SK-N-SH (cell line): ENCODE measurements around the gene SLC7A6. TPM values are rescaled to one million over a fixed set of nuclear protein-coding genes. Genes with fewer than 3 reads are reported as not detected.

Source experiments
- CTCF ChIA-PET: fragments of 300-600, 350-600 bp; formaldehyde crosslinking; extraction: SDS; loops from one replicate; lab custom pipeline; 2021; lab: Yijun Ruan, JAX
- POLR2A ChIA-PET: fragments of 350-600 bp; sonication (Branson Sonifier 250); formaldehyde crosslinking; extraction: SDS; loops from one replicate; lab custom pipeline; 2020; ENCODE audit warnings: antibody characterized with exemption, inconsistent platforms; lab: Yijun Ruan, JAX
- DNase-seq: peaks from one replicate; pipeline ENCODE4 v3.0.0; 2012
- H2AFZ ChIP-seq: fragments of 200-600 bp; sonication (generic); 2 replicates; pipeline ENCODE4 v1.8.1; 2016; ENCODE audit warnings: antibody characterized with exemption, mild to moderate bottlenecking, low read depth
- H3F3A ChIP-seq: fragments of 200-600 bp; sonication (generic); replicated peaks from 2 replicates; pipeline ENCODE3; 2016; ENCODE audit warnings: antibody characterized with exemption, mild to moderate bottlenecking; ENCODE audit not compliant: insufficient read depth
- H3K27ac ChIP-seq, 2 experiments: fragments of 200-500 bp in 1 of 2; fragments of 200-600 bp in 1 of 2; sonication (Bioruptor generic) in 1 of 2; sonication (generic), shearing (Covaris generic) in 1 of 2; 2 replicates each; pipeline versions ENCODE4 v1.5.1 to v1.6.1; 2014 to 2016; ENCODE audit warnings: low read depth in 2 of 2, inconsistent platforms in 1 of 2, low read length in 1 of 2, mild to moderate bottlenecking in 1 of 2, mixed read lengths in 1 of 2
- H3K27me3 ChIP-seq: fragments of 200-600 bp; sonication (generic), shearing (Covaris generic); 2 replicates; pipeline ENCODE4 v1.6.1; 2016; ENCODE audit warnings: mixed run types; ENCODE audit not compliant: insufficient read depth
- H3K36me3 ChIP-seq, 2 experiments: fragments of 200-500 bp in 1 of 2; fragments of 200-600 bp in 1 of 2; sonication (Bioruptor generic) in 1 of 2; sonication (generic) in 1 of 2; replicated peaks in 1 of 2; 2 replicates each; pipeline versions ENCODE3 to v1.5.1; 2014 to 2016; ENCODE audit warnings: low read length in 1 of 2, mild to moderate bottlenecking in 1 of 2; ENCODE audit not compliant: insufficient read depth in 2 of 2, control insufficient read depth in 1 of 2
- H3K4me1 ChIP-seq, 2 experiments: fragments of 200-500 bp in 1 of 2; fragments of 200-600 bp in 1 of 2; sonication (Bioruptor generic) in 1 of 2; sonication (generic), shearing (Covaris generic) in 1 of 2; 2 replicates each; pipeline versions ENCODE4 v1.5.1 to v1.6.1; 2014 to 2016; ENCODE audit warnings: low read depth in 1 of 2, low read length in 1 of 2, mixed run types in 1 of 2; ENCODE audit not compliant: insufficient read depth in 2 of 2, control insufficient read depth in 1 of 2
- H3K4me2 ChIP-seq: fragments of 200-600 bp; sonication (generic), shearing (Covaris generic); 2 replicates; pipeline ENCODE4 v1.6.1; 2017; ENCODE audit warnings: mixed run types
- H3K4me3 ChIP-seq, 2 experiments: fragments of 200-500 bp in 1 of 2; fragments of 200-600 bp in 1 of 2; sonication (Bioruptor generic) in 1 of 2; sonication (generic), shearing (Covaris generic) in 1 of 2; 2 replicates each; pipeline versions ENCODE4 v1.5.1 to v1.8.1; 2014 to 2016; ENCODE audit warnings: low read depth in 2 of 2, inconsistent platforms in 1 of 2, low read length in 1 of 2, mild to moderate bottlenecking in 1 of 2, mixed read lengths in 1 of 2, moderate library complexity in 1 of 2
- H3K79me2 ChIP-seq: fragments of 200-600 bp; sonication (generic); 2 replicates; pipeline ENCODE4 v1.8.1; 2017; ENCODE audit warnings: mild to moderate bottlenecking; ENCODE audit not compliant: insufficient read depth
- H3K9ac ChIP-seq: fragments of 200-600 bp; sonication (generic); 2 replicates; pipeline ENCODE4 v1.6.1; 2017; ENCODE audit warnings: mixed run types
- H3K9me2 ChIP-seq: fragments of 200-600 bp; sonication (generic); 2 replicates; pipeline ENCODE4 v1.6.1; 2017; ENCODE audit warnings: mixed run types
- H3K9me3 ChIP-seq: fragments of 200-600 bp; sonication (generic); 2 replicates; pipeline ENCODE4 v1.6.1; 2017; ENCODE audit warnings: mixed run types, mild to moderate bottlenecking, moderate library complexity
- H4K20me1 ChIP-seq: fragments of 200-600 bp; sonication (generic); 2 replicates; pipeline ENCODE4 v1.6.1; 2017; ENCODE audit warnings: mild to moderate bottlenecking, mixed run types; ENCODE audit not compliant: insufficient read depth
- CHD2 ChIP-seq: fragments of 150-350 bp; IDR thresholded peaks from 2 replicates; pipeline ENCODE4 v1.6.1; 2018; ENCODE audit warnings: low read length; ENCODE audit not compliant: partially characterized antibody
- GATA2 ChIP-seq: sonication (generic); formaldehyde crosslinking; IDR thresholded peaks from 2 replicates; pipeline ENCODE4 v1.5.0; 2020; ENCODE audit warnings: mild to moderate bottlenecking, missing genetic modification reagents
- MEF2A ChIP-seq: IDR thresholded peaks from 2 replicates; pipeline ENCODE4 v1.4.0; 2012; ENCODE audit warnings: low read depth, borderline replicate concordance
- MXI1 ChIP-seq: IDR thresholded peaks from 2 replicates; pipeline ENCODE4 v1.6.1; 2012; ENCODE audit warnings: mild to moderate bottlenecking, low read depth, low read length, improper control_type of control experiment
- NFIC ChIP-seq: IDR thresholded peaks from 2 replicates; pipeline ENCODE4 v1.4.0; 2012; ENCODE audit warnings: borderline replicate concordance
- POLR2AphosphoS5 ChIP-seq: IDR thresholded peaks from 2 replicates; pipeline ENCODE4 v1.6.1; 2012; ENCODE audit warnings: low read depth, low read length
- RAD21 ChIP-seq: IDR thresholded peaks from 2 replicates; pipeline ENCODE4 v1.6.1; 2012; ENCODE audit warnings: mild to moderate bottlenecking, low read length
- RCOR1 ChIP-seq: fragments of 150-350 bp; IDR thresholded peaks from 2 replicates; pipeline ENCODE4 v1.6.1; 2017; ENCODE audit warnings: antibody characterized with exemption, low read length
- REST ChIP-seq: IDR thresholded peaks from 2 replicates; pipeline ENCODE4 v1.6.1; 2012; ENCODE audit warnings: mild to moderate bottlenecking, low read depth, low read length, moderate library complexity
- RXRA ChIP-seq: IDR thresholded peaks from 2 replicates; pipeline ENCODE4 v1.4.0; 2012; ENCODE audit warnings: low read depth, mild to moderate bottlenecking, borderline replicate concordance
- SMC3 ChIP-seq: IDR thresholded peaks from 2 replicates; pipeline ENCODE4 v1.6.1; 2012; ENCODE audit warnings: low read depth, low read length, improper control_type of control experiment
- TAF1 ChIP-seq: IDR thresholded peaks from 2 replicates; pipeline ENCODE4 v1.6.1; 2012; ENCODE audit warnings: low read depth, mild to moderate bottlenecking, low read length, moderate library complexity, borderline replicate concordance
- TCF12 ChIP-seq: IDR thresholded peaks from 2 replicates; pipeline ENCODE4 v1.4.0; 2012
- TEAD4 ChIP-seq: IDR thresholded peaks from 2 replicates; pipeline ENCODE4 v1.4.0; 2012; ENCODE audit warnings: mild to moderate bottlenecking, borderline replicate concordance; ENCODE audit not compliant: insufficient read depth
- USF1 ChIP-seq: IDR thresholded peaks from 2 replicates; pipeline ENCODE4 v1.4.0; 2012; ENCODE audit warnings: low read depth, borderline replicate concordance
- YY1 ChIP-seq: IDR thresholded peaks from 2 replicates; pipeline ENCODE4 v1.4.0; 2012; ENCODE audit warnings: low read depth, mild to moderate bottlenecking
- WGBS: methylation state at CpG from one replicate; pipeline ENCODE4 v1.1.6; 2017; ENCODE audit warnings: low lambda C conversion rate; 5-methylcytosine and 5-hydroxymethylcytosine counted together
- polyA plus RNA-seq, 3 experiments: library from polyadenylated mRNA; depleted of rRNA; stranded (reverse); fragments of >200 nt; gene quantifications; 2 replicates each; pipeline ENCODE4 v1.2.3, GENCODE V29; 2012
- TF ChIP-seq, protein P1 (sequence below): IDR thresholded peaks from 2 replicates; pipeline ENCODE4 v1.4.0; 2012; ENCODE audit warnings: low read depth, borderline replicate concordance
- TF ChIP-seq, protein P2 (sequence below): fragments of 200-600 bp; sonication (generic); IDR thresholded peaks from 2 replicates; pipeline ENCODE4 v1.6.1; 2017; ENCODE audit warnings: antibody characterized with exemption, mild to moderate bottlenecking, moderate library complexity

The SLC7A6 gene
- polyA plus RNA-seq, 1 of the 3 experiments (the other 2 are of a cell fraction): 19.0 TPM

- H3K4me2 ChIP-seq: no peak overlapping the region
- ChIA-PET CTCF (interaction anchor here (13.8 kb wide), 1 partner anchor 61 kb away, joined by 355 read pairs; no protein-coding TSS in a partner anchor), POLR2A (no interaction called here)
- H2AFZ ChIP-seq: no peak overlapping the region
- H3K9ac ChIP-seq: no peak overlapping the region
- H3K27ac ChIP-seq: no peak overlapping the region
- WGBS: 84% methylated on average over 1 of the region's 1 CpG
- peaks cover 8 to 12% of the 10 kb centered on the region in 2 experiments for H3K36me3 ChIP-seq
- peaks cover 97% of the 10 kb centered on the region for H3K79me2 ChIP-seq
- H3K9me2 ChIP-seq: no peaks in the 10 kb centered on the region
- DNase-seq: no peak
- H3K4me3 ChIP-seq: no peak overlapping the region
- no peaks in the 10 kb centered on the region for H3K9me3 ChIP-seq
- TF ChIP-seq POLR2AphosphoS5: no peak
- no peak for TF ChIP-seq MXI1
- no peak for TF ChIP-seq REST
- TF ChIP-seq RCOR1: no peak
- no peak for TF ChIP-seq SMC3
- no peak for TF ChIP-seq GATA2 (CRISPR knock-in tag)
- TF ChIP-seq TCF12: no peak
- TF ChIP-seq RXRA: no peak
- TF ChIP-seq, protein P1, sequence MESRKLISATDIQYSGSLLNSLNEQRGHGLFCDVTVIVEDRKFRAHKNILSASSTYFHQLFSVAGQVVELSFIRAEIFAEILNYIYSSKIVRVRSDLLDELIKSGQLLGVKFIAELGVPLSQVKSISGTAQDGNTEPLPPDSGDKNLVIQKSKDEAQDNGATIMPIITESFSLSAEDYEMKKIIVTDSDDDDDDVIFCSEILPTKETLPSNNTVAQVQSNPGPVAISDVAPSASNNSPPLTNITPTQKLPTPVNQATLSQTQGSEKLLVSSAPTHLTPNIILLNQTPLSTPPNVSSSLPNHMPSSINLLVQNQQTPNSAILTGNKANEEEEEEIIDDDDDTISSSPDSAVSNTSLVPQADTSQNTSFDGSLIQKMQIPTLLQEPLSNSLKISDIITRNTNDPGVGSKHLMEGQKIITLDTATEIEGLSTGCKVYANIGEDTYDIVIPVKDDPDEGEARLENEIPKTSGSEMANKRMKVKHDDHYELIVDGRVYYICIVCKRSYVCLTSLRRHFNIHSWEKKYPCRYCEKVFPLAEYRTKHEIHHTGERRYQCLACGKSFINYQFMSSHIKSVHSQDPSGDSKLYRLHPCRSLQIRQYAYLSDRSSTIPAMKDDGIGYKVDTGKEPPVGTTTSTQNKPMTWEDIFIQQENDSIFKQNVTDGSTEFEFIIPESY: no peak
- no peak for TF ChIP-seq YY1
- TF ChIP-seq USF1: no peak
- TF ChIP-seq TAF1: no peak
- no peak for TF ChIP-seq TEAD4
- no peak for TF ChIP-seq CHD2
- no peak for TF ChIP-seq NFIC
- no peak for TF ChIP-seq MEF2A
- TF ChIP-seq RAD21: no peak
- TF ChIP-seq, protein P2, sequence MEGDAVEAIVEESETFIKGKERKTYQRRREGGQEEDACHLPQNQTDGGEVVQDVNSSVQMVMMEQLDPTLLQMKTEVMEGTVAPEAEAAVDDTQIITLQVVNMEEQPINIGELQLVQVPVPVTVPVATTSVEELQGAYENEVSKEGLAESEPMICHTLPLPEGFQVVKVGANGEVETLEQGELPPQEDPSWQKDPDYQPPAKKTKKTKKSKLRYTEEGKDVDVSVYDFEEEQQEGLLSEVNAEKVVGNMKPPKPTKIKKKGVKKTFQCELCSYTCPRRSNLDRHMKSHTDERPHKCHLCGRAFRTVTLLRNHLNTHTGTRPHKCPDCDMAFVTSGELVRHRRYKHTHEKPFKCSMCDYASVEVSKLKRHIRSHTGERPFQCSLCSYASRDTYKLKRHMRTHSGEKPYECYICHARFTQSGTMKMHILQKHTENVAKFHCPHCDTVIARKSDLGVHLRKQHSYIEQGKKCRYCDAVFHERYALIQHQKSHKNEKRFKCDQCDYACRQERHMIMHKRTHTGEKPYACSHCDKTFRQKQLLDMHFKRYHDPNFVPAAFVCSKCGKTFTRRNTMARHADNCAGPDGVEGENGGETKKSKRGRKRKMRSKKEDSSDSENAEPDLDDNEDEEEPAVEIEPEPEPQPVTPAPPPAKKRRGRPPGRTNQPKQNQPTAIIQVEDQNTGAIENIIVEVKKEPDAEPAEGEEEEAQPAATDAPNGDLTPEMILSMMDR: no peak
- H3K4me1 ChIP-seq: peaks cover 0 to 3% of the 10 kb centered on the region in 2 experiments; a peak in 2 of 4 replicates
- peaks cover 21% of the 10 kb centered on the region for H4K20me1 ChIP-seq
- no peaks in the 10 kb centered on the region for H3K27me3 ChIP-seq
- H3F3A ChIP-seq: peaks cover 8% of the 10 kb centered on the region
Observed at GRCh38 chr16:68270353-68270752, 6.0 kb downstream of the SLC7A6 start.
